SK-N-SH (cell line): ENCODE results near the gene ZMYND8.
A peak's percentile ranks its signal among the peaks of the same experiment; 100 is the strongest.

ENCODE experiments used
- FOSL2 ChIP-seq: IDR thresholded peaks from 2 replicates; pipeline ENCODE4 v1.4.0; 2012; ENCODE audit warnings: low read depth, mild to moderate bottlenecking, moderate library complexity, borderline replicate concordance
- SMC3 ChIP-seq: IDR thresholded peaks from 2 replicates; pipeline ENCODE4 v1.6.1; 2012; ENCODE audit warnings: low read depth, low read length, improper control_type of control experiment
- TF ChIP-seq, protein P1 (sequence below): IDR thresholded peaks from 2 replicates; pipeline ENCODE4 v1.6.1; 2012; ENCODE audit warnings: mild to moderate bottlenecking, low read depth, low read length, moderate library complexity
- TF ChIP-seq, protein P2 (sequence below): fragments of 200-600 bp; sonication (generic); IDR thresholded peaks from 2 replicates; pipeline ENCODE4 v1.6.1; 2017; ENCODE audit warnings: antibody characterized with exemption, mild to moderate bottlenecking, moderate library complexity
- TF ChIP-seq, protein P3 (sequence below): fragments of 150-350 bp; IDR thresholded peaks from 2 replicates; pipeline ENCODE4 v1.6.1; 2016; ENCODE audit warnings: mild to moderate bottlenecking, low read depth, low read length
- TF ChIP-seq, protein P4 (sequence below): IDR thresholded peaks from 2 replicates; pipeline ENCODE4 v1.4.0; 2012; ENCODE audit warnings: low read depth

DNA sequence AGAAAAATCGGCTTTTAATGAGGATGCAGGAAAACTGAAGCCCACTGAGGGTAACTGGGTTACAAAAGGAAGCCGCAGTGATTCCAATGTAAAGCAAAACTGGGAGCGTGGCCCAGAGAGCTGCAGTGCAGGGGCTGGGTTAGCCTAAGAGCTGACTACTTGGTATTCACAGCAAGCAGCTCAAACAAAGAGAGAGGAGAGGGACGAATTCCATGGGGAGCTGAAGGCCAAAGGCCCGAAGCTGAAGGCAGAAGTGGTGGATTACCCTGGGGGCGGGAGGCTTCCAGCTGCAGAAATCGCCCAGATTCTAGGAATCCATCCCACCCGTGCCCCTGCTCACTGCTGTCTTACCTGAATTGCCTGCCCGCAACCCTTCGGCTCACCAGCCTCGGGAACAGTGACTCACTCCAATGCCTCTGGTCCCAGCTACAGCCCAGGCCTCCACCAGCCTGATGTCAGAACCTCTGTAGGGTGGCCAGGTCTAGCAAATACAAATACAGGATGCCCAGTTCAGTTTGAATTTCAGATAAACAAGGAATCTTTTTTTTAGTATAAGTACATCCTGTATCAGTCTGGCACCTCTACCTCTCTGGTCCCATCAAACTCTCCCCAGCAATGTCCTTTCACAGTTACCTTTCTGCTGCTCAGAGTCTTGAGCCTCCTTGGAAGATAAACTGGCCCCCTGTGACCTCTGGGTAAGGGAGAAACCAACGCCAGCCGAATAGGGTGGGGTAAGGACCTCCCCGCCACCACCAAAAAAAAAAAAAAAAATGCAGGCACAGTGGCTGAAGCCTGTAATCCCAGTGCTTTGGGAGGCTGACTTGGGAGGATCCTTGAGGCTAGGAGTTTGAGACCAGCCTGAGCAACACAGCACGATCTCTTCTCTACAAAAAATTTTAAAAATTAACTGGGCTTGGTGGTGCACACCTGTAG is 14.6 kb upstream of the ZMYND8 start:
- TF ChIP-seq FOSL2 (peak; percentile 25; the same call in 1 of the 2 replicates), SMC3 (no peak)
- TF ChIP-seq, protein P1, sequence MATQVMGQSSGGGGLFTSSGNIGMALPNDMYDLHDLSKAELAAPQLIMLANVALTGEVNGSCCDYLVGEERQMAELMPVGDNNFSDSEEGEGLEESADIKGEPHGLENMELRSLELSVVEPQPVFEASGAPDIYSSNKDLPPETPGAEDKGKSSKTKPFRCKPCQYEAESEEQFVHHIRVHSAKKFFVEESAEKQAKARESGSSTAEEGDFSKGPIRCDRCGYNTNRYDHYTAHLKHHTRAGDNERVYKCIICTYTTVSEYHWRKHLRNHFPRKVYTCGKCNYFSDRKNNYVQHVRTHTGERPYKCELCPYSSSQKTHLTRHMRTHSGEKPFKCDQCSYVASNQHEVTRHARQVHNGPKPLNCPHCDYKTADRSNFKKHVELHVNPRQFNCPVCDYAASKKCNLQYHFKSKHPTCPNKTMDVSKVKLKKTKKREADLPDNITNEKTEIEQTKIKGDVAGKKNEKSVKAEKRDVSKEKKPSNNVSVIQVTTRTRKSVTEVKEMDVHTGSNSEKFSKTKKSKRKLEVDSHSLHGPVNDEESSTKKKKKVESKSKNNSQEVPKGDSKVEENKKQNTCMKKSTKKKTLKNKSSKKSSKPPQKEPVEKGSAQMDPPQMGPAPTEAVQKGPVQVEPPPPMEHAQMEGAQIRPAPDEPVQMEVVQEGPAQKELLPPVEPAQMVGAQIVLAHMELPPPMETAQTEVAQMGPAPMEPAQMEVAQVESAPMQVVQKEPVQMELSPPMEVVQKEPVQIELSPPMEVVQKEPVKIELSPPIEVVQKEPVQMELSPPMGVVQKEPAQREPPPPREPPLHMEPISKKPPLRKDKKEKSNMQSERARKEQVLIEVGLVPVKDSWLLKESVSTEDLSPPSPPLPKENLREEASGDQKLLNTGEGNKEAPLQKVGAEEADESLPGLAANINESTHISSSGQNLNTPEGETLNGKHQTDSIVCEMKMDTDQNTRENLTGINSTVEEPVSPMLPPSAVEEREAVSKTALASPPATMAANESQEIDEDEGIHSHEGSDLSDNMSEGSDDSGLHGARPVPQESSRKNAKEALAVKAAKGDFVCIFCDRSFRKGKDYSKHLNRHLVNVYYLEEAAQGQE = no peak
- TF ChIP-seq, protein P2, sequence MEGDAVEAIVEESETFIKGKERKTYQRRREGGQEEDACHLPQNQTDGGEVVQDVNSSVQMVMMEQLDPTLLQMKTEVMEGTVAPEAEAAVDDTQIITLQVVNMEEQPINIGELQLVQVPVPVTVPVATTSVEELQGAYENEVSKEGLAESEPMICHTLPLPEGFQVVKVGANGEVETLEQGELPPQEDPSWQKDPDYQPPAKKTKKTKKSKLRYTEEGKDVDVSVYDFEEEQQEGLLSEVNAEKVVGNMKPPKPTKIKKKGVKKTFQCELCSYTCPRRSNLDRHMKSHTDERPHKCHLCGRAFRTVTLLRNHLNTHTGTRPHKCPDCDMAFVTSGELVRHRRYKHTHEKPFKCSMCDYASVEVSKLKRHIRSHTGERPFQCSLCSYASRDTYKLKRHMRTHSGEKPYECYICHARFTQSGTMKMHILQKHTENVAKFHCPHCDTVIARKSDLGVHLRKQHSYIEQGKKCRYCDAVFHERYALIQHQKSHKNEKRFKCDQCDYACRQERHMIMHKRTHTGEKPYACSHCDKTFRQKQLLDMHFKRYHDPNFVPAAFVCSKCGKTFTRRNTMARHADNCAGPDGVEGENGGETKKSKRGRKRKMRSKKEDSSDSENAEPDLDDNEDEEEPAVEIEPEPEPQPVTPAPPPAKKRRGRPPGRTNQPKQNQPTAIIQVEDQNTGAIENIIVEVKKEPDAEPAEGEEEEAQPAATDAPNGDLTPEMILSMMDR = no peak
- TF ChIP-seq, protein P3, sequence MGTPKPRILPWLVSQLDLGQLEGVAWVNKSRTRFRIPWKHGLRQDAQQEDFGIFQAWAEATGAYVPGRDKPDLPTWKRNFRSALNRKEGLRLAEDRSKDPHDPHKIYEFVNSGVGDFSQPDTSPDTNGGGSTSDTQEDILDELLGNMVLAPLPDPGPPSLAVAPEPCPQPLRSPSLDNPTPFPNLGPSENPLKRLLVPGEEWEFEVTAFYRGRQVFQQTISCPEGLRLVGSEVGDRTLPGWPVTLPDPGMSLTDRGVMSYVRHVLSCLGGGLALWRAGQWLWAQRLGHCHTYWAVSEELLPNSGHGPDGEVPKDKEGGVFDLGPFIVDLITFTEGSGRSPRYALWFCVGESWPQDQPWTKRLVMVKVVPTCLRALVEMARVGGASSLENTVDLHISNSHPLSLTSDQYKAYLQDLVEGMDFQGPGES = no peak
- TF ChIP-seq, protein P4, sequence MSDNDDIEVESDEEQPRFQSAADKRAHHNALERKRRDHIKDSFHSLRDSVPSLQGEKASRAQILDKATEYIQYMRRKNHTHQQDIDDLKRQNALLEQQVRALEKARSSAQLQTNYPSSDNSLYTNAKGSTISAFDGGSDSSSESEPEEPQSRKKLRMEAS = no peak
